K562 (cell line): ENCODE results near the gene KCNG1. TPM values are rescaled to one million over a fixed set of nuclear protein-coding genes. Genes with fewer than 3 reads are reported as not detected.

ENCODE experiments used
- BCLAF1 ChIP-seq, 2 experiments: fragments of 450-650 bp in 1 of 2; IDR thresholded peaks; 2 replicates each; pipeline ENCODE4 v1.6.1; 2011 to 2017; ENCODE audit warnings: low read depth in 2 of 2, antibody characterized with exemption in 1 of 2, borderline replicate concordance in 1 of 2, low read length in 1 of 2, mild to moderate bottlenecking in 1 of 2, mixed read lengths in 1 of 2; ENCODE audit not compliant: control insufficient read depth in 1 of 2
- FOXK1 ChIP-seq: sonication (generic); formaldehyde crosslinking; IDR thresholded peaks from 2 replicates; pipeline ENCODE4 v1.8.0; 2022; ENCODE audit warnings: missing genetic modification reagents, mild to moderate bottlenecking, borderline replicate concordance
- MGA ChIP-seq: fragments of 450-650 bp; IDR thresholded peaks from 2 replicates; pipeline ENCODE4 v1.6.1; 2016; ENCODE audit warnings: mild to moderate bottlenecking, moderate library complexity
- PURB ChIP-seq: sonication (generic); formaldehyde crosslinking; IDR thresholded peaks from 2 replicates; pipeline ENCODE4 v1.9.0; 2021; ENCODE audit warnings: low read depth, mild to moderate bottlenecking, missing genetic modification reagents
- RNF219 ChIP-seq: fragments of 250-450 bp; sonication (Bioruptor Pico); IDR thresholded peaks from 2 replicates; pipeline ENCODE4 v1.5.0; 2022; ENCODE audit warnings: mild to moderate bottlenecking
- polyA plus RNA-seq, 8 experiments: library from polyadenylated mRNA; depleted of rRNA in 4 of 8; stranded (reverse) in 5 of 8; unstranded in 3 of 8; fragments of >200 nt; fragmentation: Nextera tagmentation in 2 of 8; fragmentation: Illumina TruSeq in 1 of 8; extraction: Ambion mirVana in 2 of 8; extraction: Trizol in 1 of 8; gene quantifications; 2 replicates each; pipeline versions ENCODE4 v1.2.1 to v1.2.3, GENCODE V29; 2011 to 2014; ENCODE audit warnings: inconsistent platforms in 1 of 8, missing spikeins in 1 of 8
- total RNA-seq, 7 experiments: library from RNA; depleted of rRNA in 6 of 7; stranded (reverse); fragments of >200 nt in 6 of 7; fragmentation: Illumina TruSeq in 2 of 7; extraction: Trizol in 2 of 7; gene quantifications; 2 replicates each; pipeline versions ENCODE4 v1.2.1 to v1.2.3, GENCODE V29; 2011 to 2021; ENCODE audit warnings: low replicate concordance in 1 of 7

The KCNG1 gene
- total and polyA plus RNA-seq, 9 of the 15 experiments (the other 6 are each of a cell fraction or from before 2014, with no cell fraction given): 0.06 to 1.5 (median 0.22) TPM; not detected in 2

GRCh38 chr20:51036827-51037531 lies 14.1 kb upstream of the KCNG1 start (continued):
- TF ChIP-seq RNF219 (CRISPR knock-in tag) (no peak), FOXK1 (CRISPR knock-in tag) (no peak), BCLAF1 (IDR thresholded peaks at IDR 0.05; ENCODE audit: borderline replicate concordance in 1 of 2, control insufficient read depth in 1 of 2, low read depth in 2 of 2, low read length in 1 of 2) (no peak), PURB (CRISPR knock-in tag) (no peak), MGA (peak; percentile 27; the same call in 1 of the 2 replicates)
